Spleen (tissue), 11 donors: Measurements from ENCODE around the gene NRXN2. TPM values are rescaled to one million over a fixed set of nuclear protein-coding genes. Genes with fewer than 3 reads are reported as not detected.
A peak's percentile ranks its signal among the peaks of the same experiment; 100 is the strongest.

Experiments used
- DNase-seq: peaks from one replicate; pipeline ENCODE4 v3.0.0-alpha.2; 2020
- H3K27ac ChIP-seq, 8 donors: fragments of 200-600 bp; sonication (generic) in 7 of 8; 1 replicate in 4 of 8; 2 replicates in 4 of 8; pipeline versions ENCODE4 v1.5.0 to v1.8.0; 2016 to 2021; ENCODE audit warnings: inconsistent platforms in 4 of 8, mild to moderate bottlenecking in 4 of 8, moderate library complexity in 1 of 8
- H3K27me3 ChIP-seq, 7 donors: fragments of 200-600 bp; sonication (generic) in 6 of 7; replicated peaks in 1 of 7; 1 replicate in 4 of 7; 2 replicates in 3 of 7; pipeline versions ENCODE4 v1.5.0 to v1.8.0; 2016 to 2021; ENCODE audit warnings: inconsistent platforms in 3 of 7, mild to moderate bottlenecking in 1 of 7
- H3K36me3 ChIP-seq, 6 donors: fragments of 200-600 bp; sonication (generic) in 5 of 6; 1 replicate in 4 of 6; 2 replicates in 2 of 6; pipeline versions ENCODE4 v1.5.0 to v1.8.0; 2016 to 2021; ENCODE audit warnings: inconsistent platforms in 2 of 6
- H3K4me1 ChIP-seq, 6 donors: fragments of 200-600 bp; sonication (generic) in 5 of 6; 1 replicate in 3 of 6; 2 replicates in 3 of 6; pipeline versions ENCODE4 v1.5.0 to v1.8.0; 2016 to 2021; ENCODE audit warnings: inconsistent platforms in 3 of 6
- H3K4me3 ChIP-seq, 8 donors: fragments of 200-600 bp; sonication (generic) in 7 of 8; 1 replicate in 4 of 8; 2 replicates in 4 of 8; pipeline versions ENCODE4 v1.5.0 to v1.8.0; 2016 to 2021; ENCODE audit warnings: inconsistent platforms in 4 of 8, mild to moderate bottlenecking in 4 of 8, moderate library complexity in 2 of 8
- H3K9me3 ChIP-seq, 8 donors: fragments of 200-600 bp; sonication (generic) in 7 of 8; 1 replicate in 4 of 8; 2 replicates in 4 of 8; pipeline versions ENCODE4 v1.5.0 to v1.8.0; 2016 to 2021; ENCODE audit warnings: inconsistent platforms in 4 of 8
- POLR2A ChIP-seq, 3 donors: fragments of 450-650 bp; IDR thresholded peaks; one replicate each; pipeline ENCODE4 v1.5.1; 2017; ENCODE audit warnings: antibody characterized with exemption in 3 of 3, mild to moderate bottlenecking in 1 of 3
- POLR2AphosphoS5 ChIP-seq, 3 donors: sonication (generic); formaldehyde crosslinking; IDR thresholded peaks; one replicate each; pipeline ENCODE4 v1.5.1; 2017; ENCODE audit warnings: antibody characterized with exemption in 3 of 3
- WGBS, 5 donors: extraction: QIAGEN DNeasy Blood & Tissue Kit in 3 of 5; methylation state at CpG; one replicate each; pipeline versions ENCODE4 v1.1.5 to v1.1.7; 2013 to 2018; 5-methylcytosine and 5-hydroxymethylcytosine counted together
- intact Hi-C: fragments of 100-400 bp; cut with DNase I; formaldehyde crosslinking; loops from one replicate; pipeline ENCODE4 v1.15.0; 2023; ENCODE audit warnings: low total_unique reads
- polyA plus RNA-seq, 3 donors: library from polyadenylated mRNA; stranded (reverse); fragments of 200-250 nt; gene quantifications; one replicate each; pipeline ENCODE4 v1.2.1, GENCODE V29; 2013
- total RNA-seq, 7 donors: library from RNA; depleted of rRNA in 3 of 7; stranded (reverse); fragments of >200 nt in 3 of 7; fragmentation: NEBNext Ultra II Directional in 4 of 7; extraction: Animal tissue kit (Norgen Biotek cat#: 25700) in 4 of 7; gene quantifications; one replicate each; pipeline versions ENCODE4 v1.1.0 to v1.2.1, GENCODE V29; 2016 to 2021
- TF ChIP-seq, protein P1 (sequence below), 11 experiments: fragments of 200-600 bp in 7 of 11; fragments of 450-650 bp in 4 of 11; sonication (generic) in 4 of 11; IDR thresholded peaks in 8 of 11; conservative IDR thresholded peaks in 3 of 11; 1 replicate in 7 of 11; 2 replicates in 4 of 11; pipeline versions ENCODE4 v1.4.0 to v1.8.0; 2016 to 2021; ENCODE audit warnings: antibody characterized with exemption in 11 of 11, inconsistent platforms in 4 of 11, mild to moderate bottlenecking in 1 of 11
- donor health status: healthy with polysubstance abuse.
- donor health status: DM: no; HTN: no; CAD: no; lungs with moderate emphysema.
- donor health status: DM: no; HTN: no; CAD: no.
- donor health status: Bipolar disorder and iron deficiency.
- donor health status: healthy.
- donor health status: DM: no; HTN: no; CAD: no.
- donor health status: DM: yes; HTN: yes; CAD: no.

NRXN2 gene
- total and polyA plus RNA-seq, 10 donors, result 0.59 to 12.9 (median 3.0) TPM

DNA sequence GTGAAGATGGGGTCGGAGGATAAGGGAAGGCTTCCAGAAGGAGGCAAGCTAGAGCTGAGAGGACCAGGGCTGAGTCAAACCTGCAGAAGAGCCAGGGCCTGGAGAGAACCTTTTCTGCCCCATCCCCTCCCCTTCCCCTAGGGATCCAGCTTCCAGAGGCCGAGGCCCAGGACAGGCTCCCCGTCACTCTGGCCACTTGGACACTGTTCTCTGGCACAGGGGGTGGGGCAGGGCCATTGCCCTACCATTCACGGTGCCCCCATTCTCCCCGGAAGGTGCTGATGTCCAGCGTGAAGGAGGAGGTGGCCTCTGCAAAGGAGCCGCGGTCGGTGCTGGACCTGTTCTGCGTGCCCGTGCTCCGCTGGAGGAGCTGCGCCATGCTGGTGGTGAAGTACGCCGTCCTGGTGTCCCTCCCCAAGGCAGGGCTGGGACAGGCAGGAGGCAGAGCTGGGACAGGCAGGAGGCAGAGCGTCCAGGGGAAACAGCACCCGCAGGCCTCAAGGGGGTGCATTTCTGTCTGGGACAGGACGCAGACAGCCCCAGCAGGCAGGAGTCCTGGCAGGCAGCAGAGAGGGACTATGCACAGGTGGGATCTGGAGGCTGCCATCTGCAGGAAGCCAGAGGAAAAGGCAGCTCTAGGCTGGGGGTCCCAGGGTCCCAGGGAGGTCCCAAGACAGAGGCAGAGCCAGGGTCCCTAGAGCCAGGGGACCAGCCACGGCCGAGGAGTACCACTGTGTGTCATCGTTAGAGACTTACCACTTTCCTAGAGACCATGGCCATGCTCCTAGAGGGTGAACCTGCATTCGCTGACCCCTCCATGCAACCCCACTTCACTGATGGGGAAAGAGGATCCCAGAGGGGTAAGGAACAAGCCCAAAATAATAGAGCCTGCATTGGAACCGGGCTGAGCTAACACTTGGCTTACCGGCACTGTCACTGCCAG lies 157.8 kb downstream of the NRXN2 start:
- Histone ChIP-seq H3K27me3 (peaks cover 0 to under 1% (median 0%) of the 10 kb centered on the region in 7 donors), H3K4me1 (peaks cover 0 to 36% (median 17%) of the 10 kb centered on the region in 6 donors), H3K27ac (no peak overlapping the region), H3K4me3 (no peak overlapping the region), H3K36me3 (no peaks in the 10 kb centered on the region), H3K9me3 (no peaks in the 10 kb centered on the region)
- WGBS, 5 donors, result 87 to 92% (median 90%) methylated on average over 20 to 24 of the region's 24 CpGs
- TF ChIP-seq, protein P1, sequence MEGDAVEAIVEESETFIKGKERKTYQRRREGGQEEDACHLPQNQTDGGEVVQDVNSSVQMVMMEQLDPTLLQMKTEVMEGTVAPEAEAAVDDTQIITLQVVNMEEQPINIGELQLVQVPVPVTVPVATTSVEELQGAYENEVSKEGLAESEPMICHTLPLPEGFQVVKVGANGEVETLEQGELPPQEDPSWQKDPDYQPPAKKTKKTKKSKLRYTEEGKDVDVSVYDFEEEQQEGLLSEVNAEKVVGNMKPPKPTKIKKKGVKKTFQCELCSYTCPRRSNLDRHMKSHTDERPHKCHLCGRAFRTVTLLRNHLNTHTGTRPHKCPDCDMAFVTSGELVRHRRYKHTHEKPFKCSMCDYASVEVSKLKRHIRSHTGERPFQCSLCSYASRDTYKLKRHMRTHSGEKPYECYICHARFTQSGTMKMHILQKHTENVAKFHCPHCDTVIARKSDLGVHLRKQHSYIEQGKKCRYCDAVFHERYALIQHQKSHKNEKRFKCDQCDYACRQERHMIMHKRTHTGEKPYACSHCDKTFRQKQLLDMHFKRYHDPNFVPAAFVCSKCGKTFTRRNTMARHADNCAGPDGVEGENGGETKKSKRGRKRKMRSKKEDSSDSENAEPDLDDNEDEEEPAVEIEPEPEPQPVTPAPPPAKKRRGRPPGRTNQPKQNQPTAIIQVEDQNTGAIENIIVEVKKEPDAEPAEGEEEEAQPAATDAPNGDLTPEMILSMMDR (IDR thresholded peaks at IDR 0.05 in 8 of 11, conservative IDR thresholded peaks at IDR 0.05 in 3 of 11), result no peak
- TF ChIP-seq POLR2A (IDR thresholded peaks at IDR 0.05), result no peak
- no peak for TF ChIP-seq POLR2AphosphoS5 (IDR thresholded peaks at IDR 0.05)
- intact Hi-C loops, result loop anchor here (10.0 kb wide), 1 partner anchor 50 kb away; no protein-coding TSS in a partner anchor
- peak; percentile 62 for DNase-seq

DNA sequence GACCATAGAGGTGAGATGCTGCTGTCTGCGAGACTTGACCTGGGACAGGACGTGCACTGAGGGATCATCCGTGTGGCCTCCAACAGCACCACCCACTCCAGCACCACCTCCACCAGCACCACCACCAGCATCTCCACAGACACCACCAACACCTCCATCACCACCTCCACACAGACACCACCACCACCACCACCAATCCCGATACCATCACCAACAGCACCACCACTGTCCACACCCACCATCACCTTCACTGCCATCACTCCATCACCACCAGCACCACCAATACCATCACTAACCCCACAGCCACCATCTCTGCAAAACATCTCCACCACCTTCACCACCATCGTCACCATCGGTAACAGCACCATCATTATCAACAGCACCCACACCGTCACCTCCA lies 158.6 kb downstream of the NRXN2 start:
- Histone ChIP-seq H3K27me3 (peaks cover 0 to 3% (median 0%) of the 10 kb centered on the region in 7 donors), H3K27ac (no peak overlapping the region), H3K4me3 (no peak overlapping the region), H3K36me3 (no peaks in the 10 kb centered on the region), H3K9me3 (no peaks in the 10 kb centered on the region), H3K4me1 (peaks cover 0 to 34% (median 17%) of the 10 kb centered on the region in 6 donors)
- 84 to 96% (median 92%) methylated on average over 7 of the region's 7 CpGs for WGBS, 5 donors
- intact Hi-C loops, result loop anchor here (10.0 kb wide), 1 partner anchor 50 kb away; no protein-coding TSS in a partner anchor
- peak; percentile 32 for DNase-seq
- TF ChIP-seq POLR2AphosphoS5 (IDR thresholded peaks at IDR 0.05), result no peak
- TF ChIP-seq POLR2A (IDR thresholded peaks at IDR 0.05), result no peak
- TF ChIP-seq, protein P1 (IDR thresholded peaks at IDR 0.05 in 8 of 11, conservative IDR thresholded peaks at IDR 0.05 in 3 of 11), result no peak

DNA sequence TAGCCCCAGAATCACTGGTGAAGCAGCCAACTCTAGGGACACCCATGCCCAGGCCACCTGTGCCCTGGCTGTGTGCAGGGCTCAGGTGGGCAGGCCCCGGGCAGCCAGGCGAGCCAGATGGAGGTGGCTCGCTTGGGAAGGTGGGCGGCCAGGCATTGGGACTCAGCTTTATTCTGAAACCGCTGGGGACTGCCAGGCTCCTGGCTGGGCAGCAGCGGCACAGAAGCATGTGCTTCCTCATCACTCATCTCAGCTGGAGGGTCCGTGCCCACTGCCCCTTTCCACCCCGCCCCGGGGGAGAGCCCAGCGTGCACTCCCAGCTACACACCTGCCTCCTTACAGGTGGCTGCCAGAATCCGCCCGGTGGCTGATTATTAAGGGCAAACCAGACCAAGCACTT lies 159.0 kb downstream of the NRXN2 start:
- 66 to 95% (median 90%) methylated on average over 4 to 12 of the region's 12 CpGs for WGBS, 5 donors
- Histone ChIP-seq H3K36me3 (no peaks in the 10 kb centered on the region), H3K27ac (no peak overlapping the region), H3K4me1 (peaks cover 0 to 30% (median 17%) of the 10 kb centered on the region in 6 donors), H3K4me3 (no peak overlapping the region), H3K27me3 (peaks cover 0 to 3% (median 0%) of the 10 kb centered on the region in 7 donors), H3K9me3 (no peaks in the 10 kb centered on the region)
- no peak for TF ChIP-seq POLR2A (IDR thresholded peaks at IDR 0.05)
- no peak for TF ChIP-seq POLR2AphosphoS5 (IDR thresholded peaks at IDR 0.05)
- TF ChIP-seq, protein P1 (IDR thresholded peaks at IDR 0.05 in 8 of 11, conservative IDR thresholded peaks at IDR 0.05 in 3 of 11), result no peak
- intact Hi-C loops, result loop anchor here (10.0 kb wide), 1 partner anchor 51 kb away; no protein-coding TSS in a partner anchor
- DNase-seq, result peak; percentile 58
